K562 (cell line): ENCODE measurements around the gene MCM7.

Experiments used
- CTBP1 ChIP-seq: fragments of 450-650 bp; IDR thresholded peaks from 2 replicates; pipeline ENCODE4 v1.6.1; 2016; ENCODE audit warnings: borderline replicate concordance
- GTF2A2 ChIP-seq: IDR thresholded peaks from 2 replicates; pipeline ENCODE4 v1.6.1; 2016; ENCODE audit warnings: mild to moderate bottlenecking, missing genetic modification characterization, missing compliant biosample characterization
- GTF2E2 ChIP-seq: fragments of 200-800 bp; sonication (Bioruptor generic); IDR thresholded peaks from 2 replicates; pipeline ENCODE4 v1.6.1; 2016; ENCODE audit warnings: missing genetic modification characterization, missing compliant biosample characterization
- L3MBTL2 ChIP-seq: fragments of 450-650 bp; IDR thresholded peaks from 2 replicates; pipeline ENCODE4 v1.6.1; 2016; ENCODE audit warnings: mild to moderate bottlenecking, moderate library complexity
- TBP ChIP-seq: optimal IDR thresholded peaks from 2 replicates; pipeline ENCODE3; 2011; ENCODE audit warnings: low read depth, low read length, improper control_type of control experiment
- ZNF282 ChIP-seq: sonication (generic); formaldehyde crosslinking; IDR thresholded peaks from 2 replicates; pipeline ENCODE4 v1.8.1; 2023; ENCODE audit warnings: missing genetic modification reagents
- ZNF584 ChIP-seq: fragments of 200-800 bp; sonication (Bioruptor generic); IDR thresholded peaks from 2 replicates; pipeline ENCODE4 v1.6.1; 2016; ENCODE audit warnings: low read depth, mild to moderate bottlenecking, missing genetic modification characterization, missing compliant biosample characterization
- TF ChIP-seq, protein P1 (sequence below), 3 experiments: IDR thresholded peaks in 2 of 3; conservative IDR thresholded peaks in 1 of 3; 2 replicates each; pipeline ENCODE4 v1.5.1; 2011 to 2012; ENCODE audit warnings: low read length in 3 of 3, mild to moderate bottlenecking in 3 of 3, control low read depth in 2 of 3, improper control_type of control experiment in 1 of 3, inconsistent platforms in 1 of 3, low read depth in 1 of 3, mixed read lengths in 1 of 3, moderate library complexity in 1 of 3; ENCODE audit not compliant: insufficient read depth in 2 of 3
- TF ChIP-seq, protein P2 (sequence below): fragments of 250-450 bp; sonication (Bioruptor Pico); IDR thresholded peaks from 2 replicates; pipeline ENCODE4 v1.8.0; 2021; ENCODE audit warnings: moderate library complexity, mild to moderate bottlenecking, inconsistent platforms
- TF ChIP-seq, protein P3 (sequence below), 2 experiments: fragments of 450-650 bp; conservative IDR thresholded peaks; 2 replicates each; pipeline ENCODE4 v1.6.1; 2017; ENCODE audit warnings: mild to moderate bottlenecking in 2 of 2, moderate library complexity in 2 of 2
- TF ChIP-seq, protein P4 (sequence below): IDR thresholded peaks from 2 replicates; pipeline ENCODE4 v1.6.1; 2011; ENCODE audit not compliant: insufficient read length; ENCODE audit errors: extremely low read depth
- TF ChIP-seq, protein P5 (sequence below): fragments of 250-450 bp; sonication (Bioruptor Pico); IDR thresholded peaks from 2 replicates; pipeline ENCODE4 v1.9.0; 2021; ENCODE audit warnings: mild to moderate bottlenecking
- TF ChIP-seq, protein P6 (sequence below): sonication (generic); formaldehyde crosslinking; IDR thresholded peaks from 2 replicates; pipeline ENCODE4 v1.9.0; 2022; ENCODE audit warnings: mild to moderate bottlenecking, missing genetic modification reagents

DNA sequence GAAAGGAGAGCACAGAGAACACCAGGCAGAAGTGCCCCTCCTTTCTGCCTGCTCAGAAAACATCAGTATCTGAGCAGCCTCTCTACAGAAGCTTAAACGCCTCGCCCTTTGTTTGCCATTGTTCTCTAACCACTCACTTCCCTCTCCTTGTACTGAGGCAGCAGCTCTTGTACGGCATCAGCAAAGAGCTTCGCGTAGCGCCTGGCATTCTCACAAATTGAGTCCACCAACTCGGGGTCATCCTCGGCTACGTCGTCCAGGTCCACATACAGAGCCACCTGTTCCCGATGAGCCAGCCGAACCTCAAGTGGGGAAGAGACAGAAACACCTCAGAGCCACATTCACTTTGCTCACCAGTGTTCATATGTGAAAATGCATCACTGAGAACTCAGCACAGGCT lies 1.7 kb downstream of the MCM7 start:
- TF ChIP-seq CTBP1 (no peak), ZNF584 (CRISPR knock-in tag) (no peak), ZNF282 (CRISPR knock-in tag) (no peak), GTF2A2 (tag) (no peak), GTF2E2 (tag) (no peak), TBP (no peak), L3MBTL2 (no peak)
- TF ChIP-seq, protein P1, sequence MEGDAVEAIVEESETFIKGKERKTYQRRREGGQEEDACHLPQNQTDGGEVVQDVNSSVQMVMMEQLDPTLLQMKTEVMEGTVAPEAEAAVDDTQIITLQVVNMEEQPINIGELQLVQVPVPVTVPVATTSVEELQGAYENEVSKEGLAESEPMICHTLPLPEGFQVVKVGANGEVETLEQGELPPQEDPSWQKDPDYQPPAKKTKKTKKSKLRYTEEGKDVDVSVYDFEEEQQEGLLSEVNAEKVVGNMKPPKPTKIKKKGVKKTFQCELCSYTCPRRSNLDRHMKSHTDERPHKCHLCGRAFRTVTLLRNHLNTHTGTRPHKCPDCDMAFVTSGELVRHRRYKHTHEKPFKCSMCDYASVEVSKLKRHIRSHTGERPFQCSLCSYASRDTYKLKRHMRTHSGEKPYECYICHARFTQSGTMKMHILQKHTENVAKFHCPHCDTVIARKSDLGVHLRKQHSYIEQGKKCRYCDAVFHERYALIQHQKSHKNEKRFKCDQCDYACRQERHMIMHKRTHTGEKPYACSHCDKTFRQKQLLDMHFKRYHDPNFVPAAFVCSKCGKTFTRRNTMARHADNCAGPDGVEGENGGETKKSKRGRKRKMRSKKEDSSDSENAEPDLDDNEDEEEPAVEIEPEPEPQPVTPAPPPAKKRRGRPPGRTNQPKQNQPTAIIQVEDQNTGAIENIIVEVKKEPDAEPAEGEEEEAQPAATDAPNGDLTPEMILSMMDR (IDR thresholded peaks at IDR 0.05 in 2 of 3, conservative IDR thresholded peaks at IDR 0.05 in 1 of 3; ENCODE audit: insufficient read depth in 2 of 3, low read depth in 1 of 3, low read length in 3 of 3) = no peak
- TF ChIP-seq, protein P2, sequence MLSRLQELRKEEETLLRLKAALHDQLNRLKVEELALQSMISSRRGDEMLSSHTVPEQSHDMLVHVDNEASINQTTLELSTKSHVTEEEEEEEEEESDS (CRISPR knock-in tag) = no peak
- TF ChIP-seq, protein P3, sequence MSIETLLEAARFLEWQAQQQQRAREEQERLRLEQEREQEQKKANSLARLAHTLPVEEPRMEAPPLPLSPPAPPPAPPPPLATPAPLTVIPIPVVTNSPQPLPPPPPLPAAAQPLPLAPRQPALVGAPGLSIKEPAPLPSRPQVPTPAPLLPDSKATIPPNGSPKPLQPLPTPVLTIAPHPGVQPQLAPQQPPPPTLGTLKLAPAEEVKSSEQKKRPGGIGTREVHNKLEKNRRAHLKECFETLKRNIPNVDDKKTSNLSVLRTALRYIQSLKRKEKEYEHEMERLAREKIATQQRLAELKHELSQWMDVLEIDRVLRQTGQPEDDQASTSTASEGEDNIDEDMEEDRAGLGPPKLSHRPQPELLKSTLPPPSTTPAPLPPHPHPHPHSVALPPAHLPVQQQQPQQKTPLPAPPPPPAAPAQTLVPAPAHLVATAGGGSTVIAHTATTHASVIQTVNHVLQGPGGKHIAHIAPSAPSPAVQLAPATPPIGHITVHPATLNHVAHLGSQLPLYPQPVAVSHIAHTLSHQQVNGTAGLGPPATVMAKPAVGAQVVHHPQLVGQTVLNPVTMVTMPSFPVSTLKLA (conservative IDR thresholded peaks at IDR 0.05) = no peak
- TF ChIP-seq, protein P4, sequence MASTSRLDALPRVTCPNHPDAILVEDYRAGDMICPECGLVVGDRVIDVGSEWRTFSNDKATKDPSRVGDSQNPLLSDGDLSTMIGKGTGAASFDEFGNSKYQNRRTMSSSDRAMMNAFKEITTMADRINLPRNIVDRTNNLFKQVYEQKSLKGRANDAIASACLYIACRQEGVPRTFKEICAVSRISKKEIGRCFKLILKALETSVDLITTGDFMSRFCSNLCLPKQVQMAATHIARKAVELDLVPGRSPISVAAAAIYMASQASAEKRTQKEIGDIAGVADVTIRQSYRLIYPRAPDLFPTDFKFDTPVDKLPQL = no peak
- TF ChIP-seq, protein P5, sequence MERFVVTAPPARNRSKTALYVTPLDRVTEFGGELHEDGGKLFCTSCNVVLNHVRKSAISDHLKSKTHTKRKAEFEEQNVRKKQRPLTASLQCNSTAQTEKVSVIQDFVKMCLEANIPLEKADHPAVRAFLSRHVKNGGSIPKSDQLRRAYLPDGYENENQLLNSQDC = no peak
- TF ChIP-seq, protein P6, sequence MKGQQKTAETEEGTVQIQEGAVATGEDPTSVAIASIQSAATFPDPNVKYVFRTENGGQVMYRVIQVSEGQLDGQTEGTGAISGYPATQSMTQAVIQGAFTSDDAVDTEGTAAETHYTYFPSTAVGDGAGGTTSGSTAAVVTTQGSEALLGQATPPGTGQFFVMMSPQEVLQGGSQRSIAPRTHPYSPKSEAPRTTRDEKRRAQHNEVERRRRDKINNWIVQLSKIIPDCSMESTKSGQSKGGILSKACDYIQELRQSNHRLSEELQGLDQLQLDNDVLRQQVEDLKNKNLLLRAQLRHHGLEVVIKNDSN (CRISPR knock-in tag) = no peak
